Type B pancreatic cell (in vitro differentiated cells): ENCODE data around the gene OR2L2. TPM values are rescaled to one million over a fixed set of nuclear protein-coding genes. Genes with fewer than 3 reads are reported as not detected.

Source experiments
- DNase-seq: peaks from one replicate; pipeline ENCODE4 v3.0.0; 2021; ENCODE audit warnings: mixed read lengths; ENCODE audit not compliant: unreplicated experiment; ENCODE audit errors: extremely low spot score
- H3K27ac Mint-ChIP-seq: 2 replicates; pipeline ENCODE4 v1.8.0; 2021; ENCODE audit warnings: mild to moderate bottlenecking, mixed read lengths
- H3K27me3 Mint-ChIP-seq: 2 replicates; pipeline ENCODE4 v1.8.0; 2021; ENCODE audit warnings: mixed read lengths
- H3K36me3 Mint-ChIP-seq: 2 replicates; pipeline ENCODE4 v1.8.0; 2021; ENCODE audit warnings: mixed read lengths
- H3K4me1 Mint-ChIP-seq: one replicate; pipeline ENCODE4 v1.8.0; 2021; ENCODE audit warnings: mixed read lengths; ENCODE audit not compliant: unreplicated experiment
- H3K4me3 Mint-ChIP-seq: 2 replicates; pipeline ENCODE4 v1.8.0; 2021; ENCODE audit warnings: mild to moderate bottlenecking, mixed read lengths
- H3K9me3 Mint-ChIP-seq: 2 replicates; pipeline ENCODE4 v1.8.0; 2021; ENCODE audit warnings: mixed read lengths
- CTCF ChIP-seq: fragments of 200-600 bp; sonication (generic); conservative IDR thresholded peaks from 2 replicates; pipeline ENCODE4 v1.5.0; 2021; ENCODE audit warnings: antibody characterized with exemption, mild to moderate bottlenecking
- long read RNA-seq: library from polyadenylated mRNA; unstranded; transcript quantifications from one replicate; pipeline ENCODE4 v2.0.0, GENCODE V29; 2020
- total RNA-seq: library from RNA; stranded (reverse); gene quantifications from 2 replicates; pipeline ENCODE4 v1.2.1, GENCODE V29; 2021; ENCODE audit warnings: low replicate concordance

The OR2L2 gene
- 0.07 and 0.14 TPM in 2 replicates for total RNA-seq
- long read RNA-seq: 0 reads

GRCh38 chr1:248029770-248030169 is at the start of gene OR2L2:
Gene OR2L2 (plus strand): TSS chr1:248030070. CDS start chr1:248038268, 8,198 bp downstream.
- no peak for TF ChIP-seq CTCF
- Mint-ChIP-seq H3K4me3 (no peak within 1 kb of the TSS), H3K9me3 (no peaks in the 10 kb centered on the region), H3K27ac (no peak within 1 kb of the TSS), H3K36me3 (no peaks in the 10 kb centered on the region), H3K27me3 (no peaks in the 10 kb centered on the region), H3K4me1 (no peaks in the 10 kb centered on the region)
- DNase-seq: no peak

GRCh38 chr1:247992986-247993385 is 36.9 kb upstream of the OR2L2 start:
- no peak for TF ChIP-seq CTCF
- no peaks in the 10 kb centered on the region for H3K36me3 Mint-ChIP-seq
- H3K27me3 Mint-ChIP-seq: no peaks in the 10 kb centered on the region
- no peak for DNase-seq
- H3K9me3 Mint-ChIP-seq: peaks cover 13% of the 10 kb centered on the region
- H3K27ac Mint-ChIP-seq: no peak overlapping the region
- no peaks in the 10 kb centered on the region for H3K4me1 Mint-ChIP-seq
- H3K4me3 Mint-ChIP-seq: no peak overlapping the region

- no peak for DNase-seq
- Mint-ChIP-seq H3K27ac (no peak overlapping the region), H3K9me3 (peaks cover 11% of the 10 kb centered on the region), H3K27me3 (no peaks in the 10 kb centered on the region), H3K36me3 (no peaks in the 10 kb centered on the region), H3K4me3 (no peak overlapping the region), H3K4me1 (no peaks in the 10 kb centered on the region)
- TF ChIP-seq CTCF: no peak
Observed at GRCh38 chr1:247998811-247999210, 31.1 kb upstream of the OR2L2 start.

- peaks cover 9% of the 10 kb centered on the region for H3K9me3 Mint-ChIP-seq
- no peak overlapping the region for H3K27ac Mint-ChIP-seq
- no peak for TF ChIP-seq CTCF
- H3K27me3 Mint-ChIP-seq: no peaks in the 10 kb centered on the region
- DNase-seq: no peak
- no peaks in the 10 kb centered on the region for H3K4me1 Mint-ChIP-seq
- no peak overlapping the region for H3K4me3 Mint-ChIP-seq
- no peaks in the 10 kb centered on the region for H3K36me3 Mint-ChIP-seq
Observed at GRCh38 chr1:248000169-248000568, 29.7 kb upstream of the OR2L2 start.

GRCh38 chr1:248007778-248008177 is 22.1 kb upstream of the OR2L2 start:
- Mint-ChIP-seq H3K9me3 (peaks cover 9% of the 10 kb centered on the region), H3K36me3 (no peaks in the 10 kb centered on the region), H3K4me1 (no peaks in the 10 kb centered on the region), H3K27ac (no peak overlapping the region), H3K4me3 (no peak overlapping the region), H3K27me3 (no peaks in the 10 kb centered on the region)
- no peak for TF ChIP-seq CTCF
- no peak for DNase-seq

- H3K4me1 Mint-ChIP-seq: no peaks in the 10 kb centered on the region
Observed at GRCh38 chr1:248009681-248010080, 20.2 kb upstream of the OR2L2 start.

More at GRCh38 chr1:248009681-248010080, 20.2 kb upstream of the OR2L2 start:
- no peak for TF ChIP-seq CTCF
- H3K4me3 Mint-ChIP-seq: no peak overlapping the region
- no peak for DNase-seq
- H3K36me3 Mint-ChIP-seq: no peaks in the 10 kb centered on the region
- peaks cover 6% of the 10 kb centered on the region for H3K9me3 Mint-ChIP-seq
- H3K27ac Mint-ChIP-seq: no peak overlapping the region
- H3K27me3 Mint-ChIP-seq: no peaks in the 10 kb centered on the region
